ENCODE measurements around the gene TCF12.

DNA sequence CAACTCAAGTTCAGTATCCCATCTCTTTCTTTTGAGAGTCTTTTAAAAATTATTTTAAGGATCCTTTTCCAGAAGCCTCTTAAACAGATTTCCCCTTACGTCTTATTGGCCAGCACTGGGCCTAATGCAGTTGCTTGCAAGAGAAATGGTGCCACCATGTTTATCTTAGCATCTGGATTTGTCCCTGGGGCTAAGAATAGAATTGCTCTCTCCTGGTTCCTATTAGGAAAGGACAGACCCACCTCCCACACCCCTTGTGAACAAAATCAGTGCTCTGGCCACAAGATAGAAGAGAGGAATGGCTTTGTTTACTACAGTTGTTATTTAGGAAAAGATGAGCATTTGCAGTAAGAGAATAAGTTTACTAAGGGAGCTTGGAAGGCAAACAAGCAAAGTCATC, 329.6 kb downstream of the TCF12 start:
- TF ChIP-seq, protein P1, sequence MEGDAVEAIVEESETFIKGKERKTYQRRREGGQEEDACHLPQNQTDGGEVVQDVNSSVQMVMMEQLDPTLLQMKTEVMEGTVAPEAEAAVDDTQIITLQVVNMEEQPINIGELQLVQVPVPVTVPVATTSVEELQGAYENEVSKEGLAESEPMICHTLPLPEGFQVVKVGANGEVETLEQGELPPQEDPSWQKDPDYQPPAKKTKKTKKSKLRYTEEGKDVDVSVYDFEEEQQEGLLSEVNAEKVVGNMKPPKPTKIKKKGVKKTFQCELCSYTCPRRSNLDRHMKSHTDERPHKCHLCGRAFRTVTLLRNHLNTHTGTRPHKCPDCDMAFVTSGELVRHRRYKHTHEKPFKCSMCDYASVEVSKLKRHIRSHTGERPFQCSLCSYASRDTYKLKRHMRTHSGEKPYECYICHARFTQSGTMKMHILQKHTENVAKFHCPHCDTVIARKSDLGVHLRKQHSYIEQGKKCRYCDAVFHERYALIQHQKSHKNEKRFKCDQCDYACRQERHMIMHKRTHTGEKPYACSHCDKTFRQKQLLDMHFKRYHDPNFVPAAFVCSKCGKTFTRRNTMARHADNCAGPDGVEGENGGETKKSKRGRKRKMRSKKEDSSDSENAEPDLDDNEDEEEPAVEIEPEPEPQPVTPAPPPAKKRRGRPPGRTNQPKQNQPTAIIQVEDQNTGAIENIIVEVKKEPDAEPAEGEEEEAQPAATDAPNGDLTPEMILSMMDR (IDR thresholded peaks at IDR 0.05; ENCODE audit: extremely low read depth in 1 of 2, insufficient read depth in 1 of 2, low read depth in 1 of 2, low read length in 2 of 2) = no peak
- TF ChIP-seq POLR2A (IDR thresholded peaks at IDR 0.05; ENCODE audit: low read depth, low read length) (no peak), POLR2AphosphoS5 (IDR thresholded peaks at IDR 0.05; ENCODE audit: insufficient read depth, low read depth, low read length) (no peak), EZH2 (IDR thresholded peaks at IDR 0.05; ENCODE audit: borderline replicate concordance, low read depth, low read length, severe bottlenecking) (no peak), JUN (IDR thresholded peaks at IDR 0.05; ENCODE audit: borderline replicate concordance, insufficient read depth, insufficient read length, low read depth) (no peak), GATA2 (IDR thresholded peaks at IDR 0.05; ENCODE audit: insufficient read depth, insufficient read length, low read depth, low read length) (no peak)
- TF ChIP-seq, protein P2, sequence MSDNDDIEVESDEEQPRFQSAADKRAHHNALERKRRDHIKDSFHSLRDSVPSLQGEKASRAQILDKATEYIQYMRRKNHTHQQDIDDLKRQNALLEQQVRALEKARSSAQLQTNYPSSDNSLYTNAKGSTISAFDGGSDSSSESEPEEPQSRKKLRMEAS (IDR thresholded peaks at IDR 0.05; ENCODE audit: insufficient read depth, insufficient read length) = no peak
